Measurements from ENCODE around the gene APMAP.
A peak's percentile ranks its signal among the peaks of the same experiment; 100 is the strongest.

The APMAP gene

DNA sequence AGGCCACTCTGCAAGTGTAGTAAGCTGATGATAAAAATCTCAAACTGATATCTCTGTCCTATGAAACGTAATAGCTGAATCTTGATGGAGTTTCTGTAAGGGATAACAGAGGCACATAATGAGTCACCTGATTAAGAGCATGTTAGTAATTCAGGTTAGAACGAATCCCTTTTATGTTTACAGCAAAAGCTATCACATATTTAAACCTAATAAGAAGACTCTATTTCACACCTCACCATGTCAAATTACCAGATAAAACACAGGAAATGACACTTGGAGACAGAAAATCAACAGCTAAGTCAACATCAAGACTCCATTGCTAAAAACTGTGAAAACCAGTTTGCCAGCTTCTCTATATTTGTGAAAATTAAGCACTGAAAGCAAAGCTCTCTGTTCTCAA lies 31.7 kb downstream of the APMAP start:
- Mint-ChIP-seq H3K4me1 (peaks cover 92% of the 10 kb centered on the region), H3K4me3 (peak overlapping the region; percentile 24), H3K27ac (peak overlapping the region; percentile 85), H3K36me3 (peaks cover 100% of the 10 kb centered on the region), H3K9me3 (no peaks in the 10 kb centered on the region)
- DNase-seq (ENCODE audit: low spot score in 2 of 2) (no peak), ATAC-seq (peak; percentile 76)

- DNase-seq (ENCODE audit: low spot score in 2 of 2) = peak in 1 of 2 donors; percentile 53
- H3K27ac Mint-ChIP-seq = peak overlapping the region; percentile 85
- H3K4me1 Mint-ChIP-seq = peaks cover 92% of the 10 kb centered on the region
- H3K9me3 Mint-ChIP-seq = no peaks in the 10 kb centered on the region
- peak; percentile 5 for ATAC-seq
- peak overlapping the region; percentile 42 for H3K4me3 Mint-ChIP-seq
- peaks cover 100% of the 10 kb centered on the region for H3K36me3 Mint-ChIP-seq
These were observed 32.2 kb downstream of the APMAP start for GRCh38 chr20:24960302-24960801.

DNA sequence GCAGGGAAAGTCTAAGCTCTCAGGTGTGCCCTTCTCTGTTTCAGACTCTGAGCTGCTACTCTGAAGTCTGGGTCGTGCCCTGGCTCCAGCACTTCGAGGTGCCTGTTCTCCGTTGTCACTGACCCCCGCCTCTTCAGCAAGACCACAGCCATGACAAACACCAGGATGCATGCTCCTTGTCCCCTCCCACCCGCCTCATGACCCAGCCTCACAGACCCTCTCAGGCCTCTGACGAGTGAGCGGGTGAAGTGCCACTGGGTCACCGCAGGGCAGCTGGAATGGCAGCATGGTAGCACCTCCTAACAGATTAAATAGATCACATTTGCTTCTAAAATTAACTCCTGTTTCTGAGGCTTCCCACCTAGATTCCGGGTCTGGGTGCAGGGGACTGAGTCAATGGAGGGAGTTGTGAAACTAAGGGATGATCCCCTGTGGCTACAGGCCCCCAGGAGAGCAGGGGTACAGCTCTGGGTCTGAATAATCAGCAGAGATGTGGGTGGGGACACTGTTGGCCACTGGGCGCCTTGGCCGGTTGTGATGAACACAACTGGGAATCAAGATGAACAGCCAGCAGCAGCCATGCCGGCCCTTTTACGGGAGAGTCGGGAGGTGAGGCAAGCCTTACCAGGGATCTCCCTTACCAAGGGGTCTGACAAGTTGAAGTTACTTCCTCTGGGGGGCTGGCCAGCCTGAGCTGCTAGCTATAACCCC lies 32.8 kb downstream of the APMAP start:
- peaks cover 100% of the 10 kb centered on the region for H3K36me3 Mint-ChIP-seq
- no peaks in the 10 kb centered on the region for H3K9me3 Mint-ChIP-seq
- ATAC-seq (peak; percentile 50), DNase-seq (ENCODE audit: low spot score in 2 of 2) (no peak)
- H3K4me1 Mint-ChIP-seq = peaks cover 92% of the 10 kb centered on the region
- peak overlapping the region; percentile 85 for H3K27ac Mint-ChIP-seq
- H3K4me3 Mint-ChIP-seq = peak overlapping the region; percentile 42

DNA sequence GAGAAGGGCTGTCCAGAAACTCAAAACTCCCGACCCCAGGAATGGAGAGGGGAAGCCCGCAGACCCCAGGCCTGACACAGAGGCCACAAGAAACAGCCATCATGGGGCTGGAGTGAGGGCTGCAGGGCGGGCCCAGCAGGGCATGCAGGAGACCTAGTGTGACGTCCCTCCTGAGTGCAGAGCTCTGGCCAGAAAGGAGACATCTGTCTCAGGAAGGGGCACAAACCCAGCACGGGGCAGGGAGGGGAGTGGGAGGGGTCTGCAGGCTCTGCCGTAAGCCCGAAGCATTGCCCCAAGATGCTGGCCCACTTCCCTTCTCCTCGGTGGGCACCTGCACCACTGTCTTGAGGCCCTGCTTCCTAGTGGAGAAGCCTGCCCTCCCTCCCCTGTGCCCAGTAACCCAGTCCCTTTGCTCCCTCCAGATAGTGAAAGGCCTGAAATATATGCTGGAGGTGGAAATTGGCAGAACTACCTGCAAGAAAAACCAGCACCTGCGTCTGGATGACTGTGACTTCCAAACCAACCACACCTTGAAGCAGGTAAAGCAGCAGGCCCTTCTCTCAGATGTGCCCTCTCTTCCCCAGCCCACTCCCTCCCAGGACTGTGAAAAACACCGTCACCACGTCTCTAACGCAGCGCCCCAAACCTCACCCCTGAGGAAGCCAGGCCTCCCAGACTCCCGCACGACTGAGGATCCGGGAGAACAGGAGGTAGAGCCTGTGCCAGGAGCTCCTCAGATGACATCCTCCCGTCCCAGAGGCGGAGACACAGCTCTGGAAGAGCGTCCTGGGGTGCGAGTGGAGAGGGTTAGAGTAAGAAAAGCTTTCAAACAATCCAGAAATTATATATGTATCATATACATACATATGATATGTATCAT lies 33.8 kb downstream of the APMAP start:
- Mint-ChIP-seq H3K4me3 (no peak overlapping the region), H3K4me1 (peaks cover 91% of the 10 kb centered on the region), H3K36me3 (peaks cover 100% of the 10 kb centered on the region)

GRCh38 chr20:24957326-24958016 lies 35.1 kb downstream of the APMAP start:
- H3K4me3 Mint-ChIP-seq = no peak overlapping the region
- peaks cover 92% of the 10 kb centered on the region for H3K4me1 Mint-ChIP-seq
- H3K36me3 Mint-ChIP-seq = peaks cover 100% of the 10 kb centered on the region
- DNase-seq (ENCODE audit: low spot score in 2 of 2) = no peak
- H3K9me3 Mint-ChIP-seq = no peaks in the 10 kb centered on the region
- ATAC-seq = no peak
- peak overlapping the region; percentile 85 for H3K27ac Mint-ChIP-seq

More for the DNA sequence above, 33.8 kb downstream of the APMAP start:
- ATAC-seq (no peak), DNase-seq (ENCODE audit: low spot score in 2 of 2) (no peak)
- Mint-ChIP-seq H3K27ac (peak overlapping the region; percentile 85), H3K9me3 (no peaks in the 10 kb centered on the region)

- ATAC-seq = no peak
- Mint-ChIP-seq H3K36me3 (peaks cover 100% of the 10 kb centered on the region), H3K9me3 (no peaks in the 10 kb centered on the region), H3K27ac (peak overlapping the region; percentile 85), H3K4me3 (no peak overlapping the region), H3K4me1 (peaks cover 92% of the 10 kb centered on the region)
- DNase-seq (ENCODE audit: low spot score in 2 of 2) = no peak
These were observed 36.3 kb downstream of the APMAP start for GRCh38 chr20:24956001-24956841.

DNA sequence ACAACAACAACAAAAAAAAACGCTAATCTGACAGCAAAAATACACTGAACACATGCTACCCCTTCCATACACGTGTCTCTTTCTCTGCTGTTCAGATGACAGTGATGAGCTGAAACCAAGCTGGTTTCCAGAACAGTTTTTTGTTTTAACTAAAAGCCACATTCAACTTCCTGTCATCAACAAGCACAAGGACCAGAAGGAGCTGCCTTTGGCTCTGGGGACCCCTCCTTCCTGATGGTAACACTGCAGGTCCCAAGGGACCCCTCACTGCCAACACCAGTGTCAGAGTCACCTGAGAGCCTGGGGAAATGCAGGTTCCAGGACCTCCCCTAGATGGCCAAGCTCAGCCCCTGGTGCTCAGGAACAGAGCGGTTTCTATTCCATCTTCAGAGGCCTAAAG lies 37.5 kb downstream of the APMAP start:
- peak overlapping the region; percentile 85 for H3K27ac Mint-ChIP-seq
- peaks cover 86% of the 10 kb centered on the region for H3K4me1 Mint-ChIP-seq
- DNase-seq (ENCODE audit: low spot score in 2 of 2) = no peak
- H3K4me3 Mint-ChIP-seq = peak overlapping the region; percentile 99
- peaks cover 100% of the 10 kb centered on the region for H3K36me3 Mint-ChIP-seq
- ATAC-seq = peak; percentile 39
- no peaks in the 10 kb centered on the region for H3K9me3 Mint-ChIP-seq

- Mint-ChIP-seq H3K4me1 (peaks cover 83% of the 10 kb centered on the region), H3K27ac (peak overlapping the region; percentile 98), H3K4me3 (peak overlapping the region; percentile 99), H3K9me3 (no peaks in the 10 kb centered on the region), H3K36me3 (peaks cover 100% of the 10 kb centered on the region)
- ATAC-seq = no peak
- DNase-seq (ENCODE audit: low spot score in 2 of 2) = no peak
These were observed 38.0 kb downstream of the APMAP start for GRCh38 chr20:24954566-24954965.

GRCh38 chr20:24954151-24954550 lies 38.4 kb downstream of the APMAP start:
- no peak for ATAC-seq
- Mint-ChIP-seq H3K36me3 (peaks cover 100% of the 10 kb centered on the region), H3K4me3 (peak overlapping the region; percentile 99), H3K27ac (peak overlapping the region; percentile 98), H3K4me1 (peaks cover 83% of the 10 kb centered on the region), H3K9me3 (no peaks in the 10 kb centered on the region)
- DNase-seq (ENCODE audit: low spot score in 2 of 2) = no peak

DNA sequence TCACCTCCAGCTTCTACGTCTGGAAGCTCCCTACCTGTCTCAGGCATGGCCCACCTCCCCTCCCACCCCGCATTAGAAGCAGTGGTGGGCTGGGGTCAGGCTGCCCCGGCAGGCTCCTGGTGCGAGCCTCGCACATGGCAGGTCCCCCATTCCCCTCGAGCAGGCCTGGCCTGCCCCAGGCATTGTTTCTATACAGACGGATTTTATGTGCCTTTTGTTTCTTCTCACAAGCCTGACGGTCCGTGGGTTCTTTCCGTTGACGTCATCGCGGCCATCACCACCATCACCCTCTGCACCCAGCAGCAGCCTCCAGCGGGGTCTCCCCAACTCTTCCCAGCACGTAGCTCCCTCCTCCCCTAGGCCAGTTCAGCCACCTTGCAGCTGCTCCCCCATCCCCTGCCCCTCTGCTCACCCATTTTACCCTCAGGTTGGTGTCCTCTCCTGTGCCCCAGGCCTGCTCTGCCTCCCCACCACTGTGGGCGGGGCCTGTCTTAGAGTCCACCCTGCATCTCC lies 38.9 kb downstream of the APMAP start:
- Mint-ChIP-seq H3K4me1 (peaks cover 80% of the 10 kb centered on the region), H3K27ac (peak overlapping the region; percentile 98), H3K36me3 (peaks cover 100% of the 10 kb centered on the region), H3K9me3 (no peaks in the 10 kb centered on the region), H3K4me3 (peak overlapping the region; percentile 99)
- DNase-seq (ENCODE audit: low spot score in 2 of 2) (peak in 1 of 2 donors; percentile 80), ATAC-seq (peak; percentile 2)

- H3K4me3 Mint-ChIP-seq = peak overlapping the region; percentile 99
- peaks cover 81% of the 10 kb centered on the region for H3K4me1 Mint-ChIP-seq
- peaks cover 100% of the 10 kb centered on the region for H3K36me3 Mint-ChIP-seq
- ATAC-seq (no peak), DNase-seq (ENCODE audit: low spot score in 2 of 2) (no peak)
- H3K9me3 Mint-ChIP-seq = no peaks in the 10 kb centered on the region
- peak overlapping the region; percentile 98 for H3K27ac Mint-ChIP-seq
These were observed 39.4 kb downstream of the APMAP start for GRCh38 chr20:24953209-24953575.

DNA sequence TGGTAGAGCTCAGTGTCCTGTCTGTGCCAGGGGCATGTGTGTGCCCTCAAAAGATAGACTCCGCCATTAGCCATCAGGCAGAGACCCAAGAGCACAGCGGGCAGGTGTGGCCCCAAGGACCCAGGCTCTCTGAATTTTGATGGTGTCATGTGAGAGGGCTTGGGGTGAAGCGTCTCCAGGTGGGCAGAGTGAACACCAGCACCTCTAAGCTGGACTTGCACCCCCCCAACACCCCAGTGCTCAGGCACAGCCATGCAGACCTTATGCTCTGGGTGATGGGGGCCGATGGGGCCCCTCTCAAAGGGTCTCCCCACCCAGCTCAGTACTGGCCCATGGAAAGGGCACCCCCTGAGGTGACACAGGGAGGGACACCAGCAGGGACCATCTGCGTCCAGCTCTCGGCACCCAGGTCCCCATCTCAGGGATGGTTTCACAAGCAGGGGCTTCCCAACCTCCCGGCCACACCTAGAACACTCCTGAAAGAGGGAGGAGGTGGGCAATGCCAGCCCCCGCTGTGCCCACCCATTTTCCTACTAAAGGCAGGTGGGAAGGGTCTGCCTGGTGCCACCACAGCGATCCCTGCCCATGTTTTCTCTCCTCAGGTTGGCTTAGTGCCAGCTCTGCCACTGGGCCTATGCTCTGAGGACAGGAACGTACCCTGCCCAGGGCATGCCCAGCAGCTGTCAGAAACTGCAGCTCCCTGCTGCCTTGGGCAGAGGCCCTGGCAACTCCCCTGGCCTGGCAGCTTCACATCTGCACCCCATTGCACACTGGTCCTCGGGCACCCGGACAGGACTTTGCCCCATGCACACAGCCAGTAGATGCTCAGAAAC lies 40.0 kb downstream of the APMAP start:
- ATAC-seq (no peak), DNase-seq (ENCODE audit: low spot score in 2 of 2) (no peak)
- Mint-ChIP-seq H3K4me3 (peak overlapping the region; percentile 99), H3K4me1 (peaks cover 81% of the 10 kb centered on the region), H3K27ac (peak overlapping the region; percentile 98), H3K36me3 (peaks cover 100% of the 10 kb centered on the region), H3K9me3 (peaks cover 3% of the 10 kb centered on the region)

DNA sequence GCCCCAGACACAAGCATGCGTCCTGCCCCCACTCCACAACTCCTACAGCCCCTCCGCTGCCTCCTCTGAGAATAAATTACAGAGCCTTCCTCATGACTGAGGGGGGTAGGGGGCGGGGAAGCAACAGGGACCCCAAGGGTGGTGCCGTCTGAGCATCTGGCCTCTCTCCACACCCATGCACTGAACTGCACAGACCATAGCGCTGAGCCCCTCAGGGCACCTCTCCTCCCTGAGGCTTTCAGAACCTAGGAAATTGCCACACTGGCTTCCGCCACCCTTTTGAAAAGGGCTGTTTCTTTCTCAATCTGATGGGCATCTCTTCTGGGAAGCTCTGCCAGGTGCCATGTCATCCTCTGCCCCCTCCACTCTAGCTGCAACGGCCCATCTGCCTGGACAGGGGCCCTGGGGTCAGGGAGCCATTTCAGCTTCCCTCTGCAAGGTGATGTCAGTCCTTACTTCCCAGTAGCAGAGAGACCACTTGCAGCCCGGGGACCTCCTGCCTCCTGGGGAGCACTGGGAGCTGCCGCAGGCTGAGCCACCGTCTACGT lies 40.9 kb downstream of the APMAP start:
- peaks cover 3% of the 10 kb centered on the region for H3K9me3 Mint-ChIP-seq
- H3K27ac Mint-ChIP-seq = peak overlapping the region; percentile 98
- H3K36me3 Mint-ChIP-seq = peaks cover 91% of the 10 kb centered on the region
- DNase-seq (ENCODE audit: low spot score in 2 of 2) (no peak), ATAC-seq (no peak)
- peaks cover 81% of the 10 kb centered on the region for H3K4me1 Mint-ChIP-seq
- peak overlapping the region; percentile 99 for H3K4me3 Mint-ChIP-seq

All from stimulated activated effector memory CD8-positive, alpha-beta T cell treated with anti-CD3 and anti-CD28 coated beads, Interleukin-12 subunit alpha, Interleukin-12 subunit beta, amount 100 ng/mL, for 72 hours (primary cell).